ENCODE data around the gene TNFAIP3.

TNFAIP3 gene

GRCh38 chr6:137902699-137903098, 35.6 kb downstream of the TNFAIP3 start:
- no peak for DNase-seq (ENCODE audit: low read depth)

DNA sequence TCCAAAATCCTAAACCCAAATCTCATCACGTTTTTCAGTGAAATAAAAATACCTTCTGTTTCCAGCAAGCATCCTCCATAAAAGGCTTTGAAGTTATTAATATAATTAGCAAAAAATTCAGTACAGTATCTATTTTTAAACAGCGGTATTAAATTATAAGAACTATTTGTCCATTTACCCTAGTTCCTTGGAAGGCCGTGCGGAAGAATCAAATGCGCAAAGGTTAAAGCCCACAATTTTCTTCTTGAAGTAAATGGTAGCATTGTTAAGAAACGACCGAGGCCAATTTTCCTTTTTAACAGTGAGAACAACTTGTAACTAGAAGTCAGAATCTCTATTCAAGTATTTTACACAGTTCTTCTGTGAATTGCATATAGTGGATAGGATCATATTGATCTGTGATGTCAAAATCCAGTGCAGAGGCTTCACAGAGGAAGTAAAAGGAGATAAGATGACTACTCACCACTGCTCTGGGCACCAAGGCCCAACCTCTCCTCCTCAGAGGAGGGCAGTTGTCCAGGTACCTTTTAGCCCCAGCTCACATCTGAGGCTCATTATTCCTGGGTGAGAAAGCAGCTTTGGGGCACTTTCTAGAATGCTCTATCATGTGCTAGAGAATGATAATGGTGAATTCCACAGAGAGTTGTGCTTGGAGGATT, 36.3 kb downstream of the TNFAIP3 start:
- no peak for DNase-seq (ENCODE audit: low read depth)

DNA sequence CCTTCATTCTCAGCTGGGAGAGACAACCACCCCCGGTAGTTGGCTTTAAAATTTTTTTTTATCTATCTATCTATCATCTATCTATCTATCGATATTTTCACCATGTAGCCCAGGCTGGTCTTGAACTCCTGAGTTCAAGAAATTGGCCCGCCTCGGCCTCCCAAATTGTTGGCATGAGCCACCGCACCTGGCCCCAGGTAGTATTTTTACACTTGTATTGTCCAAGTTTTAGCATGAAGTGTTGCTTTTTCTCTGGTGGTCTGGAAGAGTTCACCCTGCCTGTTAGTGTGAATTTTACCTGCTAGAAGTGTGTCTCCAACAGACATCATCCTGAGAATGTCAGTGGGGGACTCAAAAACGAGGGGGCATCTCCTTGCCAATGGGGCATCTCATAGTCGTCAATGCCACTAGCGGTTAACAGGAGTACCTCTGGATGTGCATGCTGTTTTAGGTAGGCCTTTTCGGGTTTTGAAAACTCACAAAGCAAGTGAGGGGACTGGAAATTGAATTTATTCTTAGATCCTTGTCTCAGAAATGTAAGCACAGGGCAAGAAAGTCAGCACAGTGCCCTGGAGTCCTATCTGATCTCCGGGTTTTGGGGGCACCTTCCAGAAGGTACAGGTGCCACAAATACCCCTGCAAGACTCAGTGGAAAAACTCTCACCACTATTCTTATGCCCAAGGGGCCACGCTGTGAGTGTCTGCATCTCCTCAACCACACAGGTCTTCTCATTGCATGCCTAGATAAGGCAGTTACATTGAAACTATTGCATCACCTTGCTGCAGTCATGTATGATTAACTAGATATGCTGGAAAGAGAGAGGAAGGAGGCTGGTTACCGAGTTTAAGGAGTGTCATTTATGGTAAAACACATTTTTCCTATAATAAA, 37.1 kb downstream of the TNFAIP3 start:
- peak; percentile 59 for DNase-seq (ENCODE audit: low read depth)

- DNase-seq (ENCODE audit: low read depth), result peak; percentile 57
These were observed 38.0 kb downstream of the TNFAIP3 start for GRCh38 chr6:137904822-137905617.

- DNase-seq (ENCODE audit: low read depth), result no peak
These were observed 39.0 kb downstream of the TNFAIP3 start for GRCh38 chr6:137906020-137906472.

- DNase-seq (ENCODE audit: low read depth), result no peak
These were observed 40.1 kb downstream of the TNFAIP3 start for GRCh38 chr6:137907170-137907569.

GRCh38 chr6:137909533-137909932, 42.5 kb downstream of the TNFAIP3 start:
- DNase-seq (ENCODE audit: low read depth), result no peak

DNA sequence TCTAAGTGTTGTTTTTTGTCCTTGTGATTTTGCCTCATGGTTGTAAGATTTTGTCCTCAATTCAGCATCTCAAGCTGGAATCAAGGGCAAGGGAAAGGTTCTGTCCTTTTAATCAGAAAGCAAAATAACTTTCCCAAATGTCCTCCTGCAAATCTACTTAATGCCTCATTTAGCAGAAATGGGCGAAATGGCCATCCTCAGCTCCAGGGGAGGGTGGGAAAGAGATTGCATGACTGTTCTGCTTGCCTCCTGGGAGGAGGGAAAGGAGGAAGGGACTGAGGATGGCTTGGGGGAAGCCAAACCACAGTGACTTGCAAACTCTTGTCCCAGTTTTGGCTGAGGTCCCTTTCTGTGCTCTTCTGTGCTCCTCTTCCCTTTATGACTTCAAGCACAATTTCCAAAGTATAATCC, 43.4 kb downstream of the TNFAIP3 start:
- no peak for DNase-seq (ENCODE audit: low read depth)

DNA sequence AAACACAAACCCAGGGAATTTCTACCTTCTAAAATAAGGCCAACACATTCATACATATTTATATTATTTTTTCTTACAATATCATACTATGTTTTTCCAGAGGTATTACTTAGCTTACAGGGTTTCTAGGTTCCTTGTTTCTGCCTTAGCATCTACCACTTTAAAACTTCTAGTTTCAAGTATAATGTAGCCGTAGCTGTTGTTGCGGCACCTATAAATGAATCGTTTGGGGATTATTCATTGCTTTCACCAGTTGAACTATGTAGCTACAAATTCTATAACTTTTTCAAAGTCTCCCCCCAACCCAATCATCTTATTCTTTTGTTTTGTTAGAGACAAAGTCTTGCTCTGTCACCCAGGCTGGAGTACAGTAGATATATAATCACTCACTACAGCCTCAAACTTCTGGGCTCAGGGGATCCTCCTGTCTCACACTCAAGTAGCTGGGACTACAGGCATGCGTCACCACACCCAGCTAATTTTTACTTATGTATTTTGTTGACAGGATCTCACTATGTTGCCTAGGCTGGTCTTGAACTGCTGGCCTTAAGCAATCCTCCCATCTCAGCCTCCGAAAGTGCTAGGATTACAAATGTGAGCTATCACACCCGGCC, 43.9 kb downstream of the TNFAIP3 start:
- no peak for DNase-seq (ENCODE audit: low read depth)

- DNase-seq (ENCODE audit: low read depth), result no peak
These were observed 44.7 kb downstream of the TNFAIP3 start for GRCh38 chr6:137911675-137912191.

- no peak for DNase-seq (ENCODE audit: low read depth)
These were observed 45.8 kb downstream of the TNFAIP3 start for GRCh38 chr6:137912813-137913212.

- DNase-seq (ENCODE audit: low read depth), result no peak
These were observed 46.4 kb downstream of the TNFAIP3 start for GRCh38 chr6:137913434-137913833.

GRCh38 chr6:137913996-137914529, 47.0 kb downstream of the TNFAIP3 start:
- DNase-seq (ENCODE audit: low read depth), result no peak

GRCh38 chr6:137914530-137915193, 47.6 kb downstream of the TNFAIP3 start:
- no peak for DNase-seq (ENCODE audit: low read depth)

GRCh38 chr6:137915790-137916189, 48.7 kb downstream of the TNFAIP3 start:
- no peak for DNase-seq (ENCODE audit: low read depth)

- DNase-seq (ENCODE audit: low read depth), result no peak
These were observed 50.7 kb downstream of the TNFAIP3 start for GRCh38 chr6:137917551-137918325.

DNA sequence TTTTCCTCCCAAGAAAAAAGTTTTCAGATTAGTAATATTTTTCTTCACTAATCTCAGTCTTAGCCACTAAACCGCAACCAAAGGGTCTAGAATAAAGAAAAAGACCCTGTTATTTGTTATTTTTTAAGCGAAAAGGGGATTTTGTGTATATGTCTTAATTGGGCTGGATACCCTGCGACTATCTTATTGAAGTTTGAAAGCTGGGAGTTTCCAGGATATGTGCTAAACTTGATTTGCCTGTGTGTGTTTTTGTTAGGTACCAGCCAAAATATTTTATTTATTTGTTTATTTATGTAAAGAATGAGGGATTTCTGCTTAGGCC, 52.4 kb downstream of the TNFAIP3 start:
- no peak for DNase-seq (ENCODE audit: low read depth)

DNA sequence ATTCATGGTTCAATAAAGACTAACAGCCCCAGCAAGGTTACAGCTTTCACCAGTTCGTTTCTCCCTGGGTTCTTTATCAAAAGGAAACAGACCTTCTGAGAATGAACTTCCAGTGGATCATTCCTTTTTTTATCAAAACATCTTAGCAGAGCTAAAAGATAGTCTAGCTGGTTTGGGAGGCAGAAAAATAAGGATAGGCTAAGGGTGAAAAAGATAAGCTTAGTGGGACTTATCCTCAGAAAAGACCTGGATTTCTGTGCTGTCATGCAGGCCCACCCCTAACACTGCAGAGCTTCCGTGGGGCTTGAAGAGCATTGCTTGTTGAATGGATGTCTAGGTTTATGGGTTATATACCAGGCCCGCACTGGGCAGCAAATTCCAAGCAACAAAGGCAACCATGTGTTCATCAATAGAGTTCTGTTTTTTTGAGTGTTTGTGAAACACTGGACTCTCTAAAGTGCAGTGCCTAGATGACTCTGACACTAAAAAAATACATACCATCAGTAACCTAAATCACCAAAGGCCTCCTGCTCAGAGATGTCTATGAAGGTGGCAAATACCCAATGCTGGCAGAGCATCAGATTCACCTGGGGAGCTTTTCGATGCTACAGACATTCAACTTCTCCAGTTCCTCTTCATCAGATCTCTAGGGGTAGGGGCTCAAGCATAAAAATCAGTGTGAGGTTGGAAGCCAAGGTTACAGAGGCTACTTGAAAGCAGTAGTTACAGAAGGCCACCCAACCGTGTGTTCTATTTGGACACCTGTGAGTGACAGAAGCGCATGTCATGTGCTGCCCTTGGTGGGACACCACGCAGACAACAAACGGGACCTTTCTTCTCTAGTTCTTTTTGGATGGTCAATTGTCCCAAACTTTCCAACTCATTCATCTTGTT, 53.0 kb downstream of the TNFAIP3 start:
- DNase-seq (ENCODE audit: low read depth), result no peak

DNA sequence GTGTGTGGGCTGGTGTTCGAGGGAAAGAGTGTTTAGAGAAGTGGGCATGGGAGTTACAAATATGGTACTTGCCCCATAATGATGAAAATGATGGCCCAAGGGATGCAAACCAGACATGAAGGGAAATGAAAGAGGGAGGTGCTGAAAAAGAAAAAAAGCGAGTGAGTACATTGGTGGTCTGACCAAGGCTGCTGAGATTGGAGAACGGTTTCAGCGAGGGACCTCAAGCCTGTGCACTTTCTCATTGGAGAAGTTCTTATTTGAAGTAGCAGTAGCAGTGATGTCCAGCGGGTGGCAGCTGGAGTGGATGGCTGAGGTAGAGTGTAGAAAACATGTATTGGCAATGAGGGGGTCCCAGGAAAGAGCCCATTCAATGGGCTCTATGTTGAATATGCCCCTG, 54.8 kb downstream of the TNFAIP3 start:
- peak; percentile 24 for DNase-seq (ENCODE audit: low read depth)

All from ELR (cell line).